ENCODE results near the gene KEL.

The KEL gene

DNA sequence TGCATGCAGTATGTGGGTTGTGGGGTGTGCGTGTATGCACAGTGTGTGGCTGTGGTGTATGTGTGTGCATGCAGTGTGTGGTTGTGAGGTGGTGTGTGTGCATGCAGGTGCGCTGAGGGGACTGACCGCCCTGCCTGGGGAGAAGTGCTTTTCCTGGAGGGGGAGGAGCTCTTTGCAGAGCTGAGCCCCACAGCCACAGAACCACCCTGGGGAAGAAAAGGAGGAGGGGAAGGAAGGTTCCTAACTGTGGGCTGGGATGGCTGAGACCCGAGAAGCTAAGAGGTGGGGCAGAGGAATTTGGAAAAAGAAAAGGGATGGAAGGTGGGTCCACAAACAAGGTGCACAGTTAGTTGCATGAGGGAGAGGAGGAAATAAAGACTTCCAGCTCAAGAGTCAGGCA is 28.5 kb downstream of the KEL start, which contains the start of gene TRPV5:
Gene TRPV5, minus strand, starts transcription at position 123 of the 400 bp plus-strand sequence. CDS start 287 bp downstream, outside the sequence.
- no peak within 1 kb of the TSS for H3K4me2 ChIP-seq (ENCODE audit: low read depth, low read length)
- no peaks in the 10 kb centered on the region for H3K27me3 ChIP-seq (replicated peaks; ENCODE audit: insufficient read depth, low read length)
- no peaks in the 10 kb centered on the region for H4K20me1 ChIP-seq (ENCODE audit: insufficient read depth, low read length)
- no peaks in the 10 kb centered on the region for H3F3A ChIP-seq (ENCODE audit: insufficient read depth, low read length)
- TF ChIP-seq EZH2 (optimal IDR thresholded peaks at IDR 0.05; ENCODE audit: low read depth, low read length) = no peak
- TF ChIP-seq, protein P1, sequence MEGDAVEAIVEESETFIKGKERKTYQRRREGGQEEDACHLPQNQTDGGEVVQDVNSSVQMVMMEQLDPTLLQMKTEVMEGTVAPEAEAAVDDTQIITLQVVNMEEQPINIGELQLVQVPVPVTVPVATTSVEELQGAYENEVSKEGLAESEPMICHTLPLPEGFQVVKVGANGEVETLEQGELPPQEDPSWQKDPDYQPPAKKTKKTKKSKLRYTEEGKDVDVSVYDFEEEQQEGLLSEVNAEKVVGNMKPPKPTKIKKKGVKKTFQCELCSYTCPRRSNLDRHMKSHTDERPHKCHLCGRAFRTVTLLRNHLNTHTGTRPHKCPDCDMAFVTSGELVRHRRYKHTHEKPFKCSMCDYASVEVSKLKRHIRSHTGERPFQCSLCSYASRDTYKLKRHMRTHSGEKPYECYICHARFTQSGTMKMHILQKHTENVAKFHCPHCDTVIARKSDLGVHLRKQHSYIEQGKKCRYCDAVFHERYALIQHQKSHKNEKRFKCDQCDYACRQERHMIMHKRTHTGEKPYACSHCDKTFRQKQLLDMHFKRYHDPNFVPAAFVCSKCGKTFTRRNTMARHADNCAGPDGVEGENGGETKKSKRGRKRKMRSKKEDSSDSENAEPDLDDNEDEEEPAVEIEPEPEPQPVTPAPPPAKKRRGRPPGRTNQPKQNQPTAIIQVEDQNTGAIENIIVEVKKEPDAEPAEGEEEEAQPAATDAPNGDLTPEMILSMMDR (IDR thresholded peaks at IDR 0.05; ENCODE audit: low read length) = no peak
- no peak for TF ChIP-seq EZH2phosphoT487 (IDR thresholded peaks at IDR 0.05; ENCODE audit: low read length)
- H3K36me3 ChIP-seq (replicated peaks; ENCODE audit: insufficient read depth, low read length) = no peaks in the 10 kb centered on the region
- no peaks in the 10 kb centered on the region for H3K79me2 ChIP-seq (ENCODE audit: low read length)
- no peak for DNase-seq
- H3K27ac ChIP-seq (ENCODE audit: low read length) = no peak within 1 kb of the TSS
- no peaks in the 10 kb centered on the region for H3K4me1 ChIP-seq (ENCODE audit: low read length)
- H3K9me2 ChIP-seq (replicated peaks; ENCODE audit: insufficient read depth, low read length) = no peaks in the 10 kb centered on the region
- no peak within 1 kb of the TSS for H3K4me3 ChIP-seq (ENCODE audit: low read length)
- no peak within 1 kb of the TSS for H3K9ac ChIP-seq (ENCODE audit: low read length)
- H3K9me3 ChIP-seq (replicated peaks; ENCODE audit: insufficient read depth, low read length) = no peaks in the 10 kb centered on the region
- H2AFZ ChIP-seq (ENCODE audit: low read length) = no peak within 1 kb of the TSS

DNA sequence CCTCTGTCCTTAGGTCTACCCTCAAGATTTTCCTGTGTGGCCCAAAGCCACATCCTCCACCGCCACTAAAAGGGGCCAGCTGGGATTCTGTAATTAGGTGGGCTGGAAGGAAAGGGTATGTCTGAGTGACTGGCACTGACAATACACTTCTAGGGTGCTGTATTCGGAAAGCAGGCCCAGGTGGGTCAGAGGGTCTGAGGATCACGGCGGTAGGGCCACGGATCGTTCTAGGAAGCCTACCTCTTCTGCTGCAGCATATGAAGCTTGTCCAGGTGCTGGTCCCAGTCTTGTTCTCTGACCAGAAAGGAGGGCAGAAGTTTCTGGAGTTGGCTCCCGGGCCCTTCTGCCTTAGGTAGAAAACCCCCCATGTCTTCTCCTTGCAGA is 29.1 kb downstream of the KEL start:
- no peaks in the 10 kb centered on the region for H4K20me1 ChIP-seq (ENCODE audit: insufficient read depth, low read length)
- no peaks in the 10 kb centered on the region for H3K9me3 ChIP-seq (replicated peaks; ENCODE audit: insufficient read depth, low read length)
- H2AFZ ChIP-seq (ENCODE audit: low read length) = no peak overlapping the region
- TF ChIP-seq EZH2phosphoT487 (IDR thresholded peaks at IDR 0.05; ENCODE audit: low read length) = no peak
- TF ChIP-seq, protein P1 (IDR thresholded peaks at IDR 0.05; ENCODE audit: low read length) = no peak
- no peak for TF ChIP-seq EZH2 (optimal IDR thresholded peaks at IDR 0.05; ENCODE audit: low read depth, low read length)
- H3K79me2 ChIP-seq (ENCODE audit: low read length) = no peaks in the 10 kb centered on the region
- no peaks in the 10 kb centered on the region for H3K27me3 ChIP-seq (replicated peaks; ENCODE audit: insufficient read depth, low read length)
- H3K9me2 ChIP-seq (replicated peaks; ENCODE audit: insufficient read depth, low read length) = no peaks in the 10 kb centered on the region
- H3K4me1 ChIP-seq (ENCODE audit: low read length) = no peaks in the 10 kb centered on the region
- no peak overlapping the region for H3K27ac ChIP-seq (ENCODE audit: low read length)
- no peak overlapping the region for H3K4me3 ChIP-seq (ENCODE audit: low read length)
- H3K36me3 ChIP-seq (replicated peaks; ENCODE audit: insufficient read depth, low read length) = no peaks in the 10 kb centered on the region
- no peak overlapping the region for H3K4me2 ChIP-seq (ENCODE audit: low read depth, low read length)
- no peak overlapping the region for H3K9ac ChIP-seq (ENCODE audit: low read length)
- no peaks in the 10 kb centered on the region for H3F3A ChIP-seq (ENCODE audit: insufficient read depth, low read length)
- DNase-seq = no peak

DNA sequence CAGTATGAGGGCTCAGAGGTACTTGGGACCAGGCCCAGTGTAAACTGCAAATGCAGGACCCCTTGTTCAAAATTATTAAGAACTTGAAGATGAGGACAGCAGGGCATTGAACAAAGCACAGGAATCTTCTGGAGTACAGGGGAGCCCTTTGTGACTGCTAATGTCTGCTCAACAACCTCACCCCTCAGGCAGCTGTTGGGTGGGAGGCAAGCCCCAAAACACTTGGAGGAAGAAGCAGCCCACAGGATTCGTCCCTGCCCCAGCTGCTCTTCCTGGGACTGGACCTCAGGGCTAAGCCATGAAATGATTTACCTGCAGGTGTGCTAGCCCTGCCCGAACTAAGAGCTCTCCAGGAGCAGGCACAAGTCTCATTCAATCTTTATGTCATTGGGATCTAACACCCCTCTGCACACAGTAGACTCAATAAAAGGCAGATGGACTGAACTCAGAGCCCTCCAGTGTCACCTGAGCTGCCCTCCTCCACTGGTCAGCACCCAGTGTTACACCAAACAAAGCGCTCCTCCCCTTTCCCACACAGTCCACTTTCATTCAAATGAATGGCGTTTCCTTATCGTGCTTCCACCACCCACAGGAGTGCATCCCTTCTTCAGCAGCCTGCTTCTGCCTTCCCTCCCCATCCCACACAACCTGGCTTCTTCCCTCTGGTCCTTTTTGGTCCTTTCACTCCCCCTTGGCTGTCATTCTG is 29.6 kb downstream of the KEL start:
- H3K27ac ChIP-seq (ENCODE audit: low read length) = no peak overlapping the region
- no peaks in the 10 kb centered on the region for H3K79me2 ChIP-seq (ENCODE audit: low read length)
- TF ChIP-seq EZH2phosphoT487 (IDR thresholded peaks at IDR 0.05; ENCODE audit: low read length) (no peak), EZH2 (optimal IDR thresholded peaks at IDR 0.05; ENCODE audit: low read depth, low read length) (no peak)
- TF ChIP-seq, protein P1 (IDR thresholded peaks at IDR 0.05; ENCODE audit: low read length) = no peak
- no peaks in the 10 kb centered on the region for H3K9me3 ChIP-seq (replicated peaks; ENCODE audit: insufficient read depth, low read length)
- H3F3A ChIP-seq (ENCODE audit: insufficient read depth, low read length) = no peaks in the 10 kb centered on the region
- H3K4me3 ChIP-seq (ENCODE audit: low read length) = no peak overlapping the region
- DNase-seq = no peak
- H3K36me3 ChIP-seq (replicated peaks; ENCODE audit: insufficient read depth, low read length) = no peaks in the 10 kb centered on the region
- H3K9me2 ChIP-seq (replicated peaks; ENCODE audit: insufficient read depth, low read length) = no peaks in the 10 kb centered on the region
- H3K4me2 ChIP-seq (ENCODE audit: low read depth, low read length) = no peak overlapping the region
- no peak overlapping the region for H2AFZ ChIP-seq (ENCODE audit: low read length)
- H3K4me1 ChIP-seq (ENCODE audit: low read length) = no peaks in the 10 kb centered on the region
- no peaks in the 10 kb centered on the region for H3K27me3 ChIP-seq (replicated peaks; ENCODE audit: insufficient read depth, low read length)
- H4K20me1 ChIP-seq (ENCODE audit: insufficient read depth, low read length) = no peaks in the 10 kb centered on the region
- H3K9ac ChIP-seq (ENCODE audit: low read length) = no peak overlapping the region
